ENCODE data around the gene PARP12. TPM values are rescaled to one million over a fixed set of nuclear protein-coding genes. Genes with fewer than 3 reads are reported as not detected.

PARP12 gene
- total and polyA plus RNA-seq, 4 donors, result 30.0 to 56.8 (median 47.6) TPM

DNA sequence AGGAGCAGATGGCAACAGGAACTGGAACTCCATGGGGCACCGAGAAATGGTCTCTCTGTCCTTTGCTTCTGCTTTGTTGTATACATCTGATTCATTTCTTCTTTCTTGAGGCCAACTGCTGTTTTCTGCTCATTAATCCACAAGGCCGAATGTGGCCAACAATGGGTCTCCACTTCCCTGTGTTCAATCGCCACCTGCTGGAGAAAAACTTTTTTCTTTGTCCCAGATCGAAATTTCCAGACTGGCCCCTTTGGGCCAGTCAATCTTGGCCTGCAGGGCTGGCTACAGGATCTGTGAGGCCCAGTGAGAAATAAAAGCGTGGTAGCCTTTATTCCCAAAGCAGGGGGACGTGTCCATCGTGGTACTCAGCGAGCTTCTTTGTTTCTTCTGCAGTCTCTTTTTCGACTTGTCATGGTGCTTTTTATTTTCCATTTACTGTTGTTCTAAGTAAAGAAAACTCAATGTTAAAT, 58.8 kb downstream of the PARP12 start:
- DNase-seq (peak; percentile 41 to 76 (median 71)), ATAC-seq (ENCODE audit: insufficient read depth, low FRiP score) (no peak)
- Histone ChIP-seq H3K36me3 (ENCODE audit: control insufficient read depth in 4 of 4, insufficient read depth in 4 of 4, low read length in 4 of 4) (no peaks in the 10 kb centered on the region), H3K9me3 (ENCODE audit: control insufficient read depth in 4 of 4, insufficient read depth in 3 of 4, low read length in 3 of 4) (no peaks in the 10 kb centered on the region), H3K4me3 (no peak overlapping the region), H3K27me3 (ENCODE audit: control insufficient read depth in 3 of 3, insufficient read depth in 3 of 3, low read length in 2 of 3) (no peaks in the 10 kb centered on the region), H3K4me1 (ENCODE audit: control insufficient read depth in 5 of 5, insufficient read depth in 5 of 5, low read length in 5 of 5) (no peaks in the 10 kb centered on the region), H3K9ac (ENCODE audit: insufficient read depth in 1 of 2, low read length in 2 of 2) (no peak overlapping the region), H3K27ac (ENCODE audit: low read depth in 1 of 2, low read length in 1 of 2) (no peak overlapping the region)
- TF ChIP-seq, protein P1, sequence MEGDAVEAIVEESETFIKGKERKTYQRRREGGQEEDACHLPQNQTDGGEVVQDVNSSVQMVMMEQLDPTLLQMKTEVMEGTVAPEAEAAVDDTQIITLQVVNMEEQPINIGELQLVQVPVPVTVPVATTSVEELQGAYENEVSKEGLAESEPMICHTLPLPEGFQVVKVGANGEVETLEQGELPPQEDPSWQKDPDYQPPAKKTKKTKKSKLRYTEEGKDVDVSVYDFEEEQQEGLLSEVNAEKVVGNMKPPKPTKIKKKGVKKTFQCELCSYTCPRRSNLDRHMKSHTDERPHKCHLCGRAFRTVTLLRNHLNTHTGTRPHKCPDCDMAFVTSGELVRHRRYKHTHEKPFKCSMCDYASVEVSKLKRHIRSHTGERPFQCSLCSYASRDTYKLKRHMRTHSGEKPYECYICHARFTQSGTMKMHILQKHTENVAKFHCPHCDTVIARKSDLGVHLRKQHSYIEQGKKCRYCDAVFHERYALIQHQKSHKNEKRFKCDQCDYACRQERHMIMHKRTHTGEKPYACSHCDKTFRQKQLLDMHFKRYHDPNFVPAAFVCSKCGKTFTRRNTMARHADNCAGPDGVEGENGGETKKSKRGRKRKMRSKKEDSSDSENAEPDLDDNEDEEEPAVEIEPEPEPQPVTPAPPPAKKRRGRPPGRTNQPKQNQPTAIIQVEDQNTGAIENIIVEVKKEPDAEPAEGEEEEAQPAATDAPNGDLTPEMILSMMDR (IDR thresholded peaks at IDR 0.05; ENCODE audit: control extremely low read depth, extremely low read depth), result no peak
- WGBS, 2 donors, result 64 to 69% methylated on average over 9 of the region's 9 CpGs

DNA sequence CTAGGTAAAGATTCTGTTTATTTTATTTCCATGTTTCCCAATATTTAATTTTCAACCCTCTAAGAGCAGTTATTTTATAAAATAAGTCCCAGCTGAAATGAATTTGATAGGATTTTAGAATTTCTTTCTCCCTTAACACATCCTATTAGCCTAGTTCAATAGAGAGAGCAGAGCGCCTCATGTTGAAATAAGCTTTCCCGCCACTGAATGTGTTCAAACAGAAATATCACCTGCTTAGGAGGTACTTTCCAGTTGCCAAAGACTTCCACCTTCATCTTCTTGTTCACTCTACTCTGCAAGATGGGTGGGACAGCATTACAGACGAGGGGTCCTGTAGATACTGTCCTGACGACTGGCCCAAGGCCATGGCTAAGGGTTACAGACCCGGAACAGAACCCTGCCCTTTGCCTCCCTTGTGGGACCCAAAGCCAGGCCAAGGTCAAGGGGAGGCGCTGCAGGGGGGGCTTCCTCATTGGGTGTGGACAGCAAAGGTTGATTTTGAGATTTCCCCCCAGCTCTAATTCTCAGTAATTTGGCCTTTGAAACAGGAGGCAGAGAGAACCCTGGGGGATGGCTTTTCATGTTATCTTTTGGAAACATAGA, 62.0 kb downstream of the PARP12 start:
- TF ChIP-seq, protein P1 (IDR thresholded peaks at IDR 0.05; ENCODE audit: control extremely low read depth, extremely low read depth), result no peak
- DNase-seq, result no peak
- no peak overlapping the region for H3K4me3 ChIP-seq
- H3K4me1 ChIP-seq (ENCODE audit: control insufficient read depth in 5 of 5, insufficient read depth in 5 of 5, low read length in 5 of 5), result peaks cover 0 to 7% (median 0%) of the 10 kb centered on the region in 5 donors
- no peak overlapping the region for H3K9ac ChIP-seq (ENCODE audit: insufficient read depth in 1 of 2, low read length in 2 of 2)
- no peaks in the 10 kb centered on the region for H3K27me3 ChIP-seq (ENCODE audit: control insufficient read depth in 3 of 3, insufficient read depth in 3 of 3, low read length in 2 of 3)
- H3K9me3 ChIP-seq (ENCODE audit: control insufficient read depth in 4 of 4, insufficient read depth in 3 of 4, low read length in 3 of 4), result no peaks in the 10 kb centered on the region
- 89 to 92% methylated on average over 6 of the region's 6 CpGs for WGBS, 2 donors
- H3K36me3 ChIP-seq (ENCODE audit: control insufficient read depth in 4 of 4, insufficient read depth in 4 of 4, low read length in 4 of 4), result no peaks in the 10 kb centered on the region
- H3K27ac ChIP-seq (ENCODE audit: low read depth in 1 of 2, low read length in 1 of 2), result no peak overlapping the region
- no peak for ATAC-seq (ENCODE audit: insufficient read depth, low FRiP score)

DNA sequence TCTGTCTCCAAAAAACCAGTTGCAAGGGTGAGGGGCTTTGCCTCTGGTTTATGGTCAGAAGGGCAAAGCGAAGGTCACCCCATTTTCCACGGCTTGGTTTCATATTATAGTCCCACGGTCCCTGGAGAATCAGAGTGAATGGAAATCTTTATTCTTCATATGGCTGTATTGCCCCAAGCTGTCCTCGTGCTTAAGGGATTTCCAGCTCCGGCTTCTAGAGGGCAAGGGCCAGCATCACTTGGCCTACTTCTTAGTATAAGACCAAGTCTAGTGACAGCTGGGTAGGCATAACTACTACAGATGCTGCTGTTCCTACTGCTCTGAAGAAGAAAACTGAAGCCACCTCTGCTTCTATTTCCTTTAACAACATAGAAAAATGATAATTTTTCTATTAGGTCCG, 63.2 kb downstream of the PARP12 start:
- TF ChIP-seq, protein P1 (IDR thresholded peaks at IDR 0.05; ENCODE audit: control extremely low read depth, extremely low read depth), result no peak
- Histone ChIP-seq H3K27ac (ENCODE audit: low read depth in 1 of 2, low read length in 1 of 2) (no peak overlapping the region), H3K27me3 (ENCODE audit: control insufficient read depth in 3 of 3, insufficient read depth in 3 of 3, low read length in 2 of 3) (no peaks in the 10 kb centered on the region), H3K9me3 (ENCODE audit: control insufficient read depth in 4 of 4, insufficient read depth in 3 of 4, low read length in 3 of 4) (no peaks in the 10 kb centered on the region), H3K4me1 (ENCODE audit: control insufficient read depth in 5 of 5, insufficient read depth in 5 of 5, low read length in 5 of 5) (peaks cover 0 to 19% (median 4%) of the 10 kb centered on the region in 5 donors), H3K36me3 (ENCODE audit: control insufficient read depth in 4 of 4, insufficient read depth in 4 of 4, low read length in 4 of 4) (no peaks in the 10 kb centered on the region), H3K9ac (ENCODE audit: insufficient read depth in 1 of 2, low read length in 2 of 2) (no peak overlapping the region), H3K4me3 (no peak overlapping the region)
- 95 to 98% methylated on average over 6 of the region's 6 CpGs for WGBS, 2 donors
- DNase-seq (no peak), ATAC-seq (ENCODE audit: insufficient read depth, low FRiP score) (no peak)

DNA sequence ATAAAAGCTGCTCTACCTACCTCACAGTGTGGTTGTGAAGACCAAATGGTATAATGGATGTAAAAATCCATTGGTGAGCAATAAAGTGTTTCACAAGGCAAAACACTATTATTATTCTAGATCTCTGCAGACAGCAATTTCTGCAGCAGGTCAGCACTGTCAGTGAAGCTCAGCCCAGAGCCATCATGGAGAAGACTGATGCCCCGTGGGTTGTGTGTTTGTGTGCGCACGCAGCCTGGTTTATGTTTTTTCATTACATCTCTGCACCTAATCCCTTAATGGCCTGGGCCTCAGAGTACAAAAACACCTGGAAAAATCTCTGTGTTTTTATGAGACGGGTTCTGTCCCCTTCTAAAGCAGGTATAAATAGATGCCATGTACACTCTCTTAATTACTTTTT, 64.2 kb downstream of the PARP12 start:
- Histone ChIP-seq H3K27ac (ENCODE audit: low read depth in 1 of 2, low read length in 1 of 2) (no peak overlapping the region), H3K4me1 (ENCODE audit: control insufficient read depth in 5 of 5, insufficient read depth in 5 of 5, low read length in 5 of 5) (peaks cover 0 to 23% (median 8%) of the 10 kb centered on the region in 5 donors), H3K9me3 (ENCODE audit: control insufficient read depth in 4 of 4, insufficient read depth in 3 of 4, low read length in 3 of 4) (no peaks in the 10 kb centered on the region), H3K4me3 (no peak overlapping the region), H3K9ac (ENCODE audit: insufficient read depth in 1 of 2, low read length in 2 of 2) (no peak overlapping the region), H3K27me3 (ENCODE audit: control insufficient read depth in 3 of 3, insufficient read depth in 3 of 3, low read length in 2 of 3) (no peaks in the 10 kb centered on the region), H3K36me3 (ENCODE audit: control insufficient read depth in 4 of 4, insufficient read depth in 4 of 4, low read length in 4 of 4) (no peaks in the 10 kb centered on the region)
- TF ChIP-seq, protein P1 (IDR thresholded peaks at IDR 0.05; ENCODE audit: control extremely low read depth, extremely low read depth), result no peak
- no peak for ATAC-seq (ENCODE audit: insufficient read depth, low FRiP score)
- 96 to 98% methylated on average over 4 of the region's 4 CpGs for WGBS, 2 donors
- DNase-seq, result no peak

All from lung (tissue), 12 donors.